ENCODE measurements around the gene MBD3L1. TPM values are rescaled to one million over a fixed set of nuclear protein-coding genes. Genes with fewer than 3 reads are reported as not detected.

Gene MBD3L1
- polyA plus RNA-seq, 1 of the 3 experiments (the other 2 are of a cell fraction) = not detected

DNA sequence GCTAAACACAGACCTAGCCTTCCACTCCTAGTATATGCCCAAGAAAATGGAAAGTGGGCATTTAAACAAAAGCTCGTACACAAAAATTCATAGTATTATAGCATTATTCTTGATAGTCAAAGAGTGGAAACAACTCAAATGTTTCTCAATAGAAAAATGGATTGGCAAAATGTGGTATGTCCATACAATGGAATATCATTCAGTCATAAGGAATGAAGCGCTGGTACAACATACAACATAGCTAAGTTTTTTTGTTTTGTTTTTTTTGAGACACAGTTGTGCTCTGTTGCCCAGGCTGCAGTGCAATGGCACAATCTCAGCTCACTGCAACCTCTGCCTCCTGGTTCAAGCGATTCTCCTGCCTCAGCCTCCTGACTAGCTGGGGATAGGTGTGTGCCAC is 11.9 kb upstream of the MBD3L1 start (continued):
- no peak for TF ChIP-seq RCOR1 (IDR thresholded peaks at IDR 0.05; ENCODE audit: low read length)

DNA sequence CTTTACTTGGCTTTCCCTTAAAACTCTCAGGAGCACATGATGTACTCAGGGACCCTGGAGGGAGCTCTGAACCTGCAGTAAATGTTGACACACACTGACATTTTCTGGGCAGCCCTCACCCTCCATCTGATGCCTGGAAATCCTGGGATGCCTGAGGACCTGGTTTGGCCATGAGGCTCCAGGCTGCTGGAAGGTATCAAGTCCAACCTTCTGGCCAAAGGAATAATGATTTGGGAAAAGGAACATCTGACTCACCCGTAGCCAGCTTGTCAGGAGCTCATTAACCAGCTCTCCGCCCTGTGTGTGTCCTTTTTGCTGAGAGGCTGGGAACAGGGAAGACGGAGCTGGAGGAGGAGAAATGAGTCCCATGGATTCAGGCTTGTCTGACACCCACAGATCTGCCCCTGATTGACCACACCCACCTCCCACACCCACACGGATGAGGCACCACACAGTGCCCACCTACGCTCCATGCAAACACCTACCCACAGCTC is 10.4 kb upstream of the MBD3L1 start:
- no peak overlapping the region for H3K4me3 ChIP-seq (ENCODE audit: low read depth in 2 of 2, low read length in 1 of 2)
- 0 out of 2 replicates have a peak, but pooled peaks cover 6% of the 10 kb centered on the region for H3K9me3 ChIP-seq
- H3K9ac ChIP-seq = no peak overlapping the region
- POLR2A ChIA-PET = no interaction called here
- no peaks in the 10 kb centered on the region for H4K20me1 ChIP-seq (ENCODE audit: insufficient read depth)
- no peak for TF ChIP-seq TAF1 (IDR thresholded peaks at IDR 0.05; ENCODE audit: borderline replicate concordance, low read depth, low read length)
- TF ChIP-seq, protein P1, sequence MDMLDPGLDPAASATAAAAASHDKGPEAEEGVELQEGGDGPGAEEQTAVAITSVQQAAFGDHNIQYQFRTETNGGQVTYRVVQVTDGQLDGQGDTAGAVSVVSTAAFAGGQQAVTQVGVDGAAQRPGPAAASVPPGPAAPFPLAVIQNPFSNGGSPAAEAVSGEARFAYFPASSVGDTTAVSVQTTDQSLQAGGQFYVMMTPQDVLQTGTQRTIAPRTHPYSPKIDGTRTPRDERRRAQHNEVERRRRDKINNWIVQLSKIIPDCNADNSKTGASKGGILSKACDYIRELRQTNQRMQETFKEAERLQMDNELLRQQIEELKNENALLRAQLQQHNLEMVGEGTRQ (IDR thresholded peaks at IDR 0.05; ENCODE audit: borderline replicate concordance, low read depth, low read length) = no peak
- TF ChIP-seq RFX5 (IDR thresholded peaks at IDR 0.05; ENCODE audit: low read length) = no peak
- no peak for TF ChIP-seq NRF1 (IDR thresholded peaks at IDR 0.05; ENCODE audit: low read depth, low read length)
- TF ChIP-seq TCF12 (IDR thresholded peaks at IDR 0.05) = no peak
- TF ChIP-seq, protein P2, sequence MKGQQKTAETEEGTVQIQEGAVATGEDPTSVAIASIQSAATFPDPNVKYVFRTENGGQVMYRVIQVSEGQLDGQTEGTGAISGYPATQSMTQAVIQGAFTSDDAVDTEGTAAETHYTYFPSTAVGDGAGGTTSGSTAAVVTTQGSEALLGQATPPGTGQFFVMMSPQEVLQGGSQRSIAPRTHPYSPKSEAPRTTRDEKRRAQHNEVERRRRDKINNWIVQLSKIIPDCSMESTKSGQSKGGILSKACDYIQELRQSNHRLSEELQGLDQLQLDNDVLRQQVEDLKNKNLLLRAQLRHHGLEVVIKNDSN (IDR thresholded peaks at IDR 0.05; ENCODE audit: borderline replicate concordance, low read depth) = no peak
- TF ChIP-seq NFIC (IDR thresholded peaks at IDR 0.05; ENCODE audit: borderline replicate concordance) = no peak
- TF ChIP-seq, protein P3, sequence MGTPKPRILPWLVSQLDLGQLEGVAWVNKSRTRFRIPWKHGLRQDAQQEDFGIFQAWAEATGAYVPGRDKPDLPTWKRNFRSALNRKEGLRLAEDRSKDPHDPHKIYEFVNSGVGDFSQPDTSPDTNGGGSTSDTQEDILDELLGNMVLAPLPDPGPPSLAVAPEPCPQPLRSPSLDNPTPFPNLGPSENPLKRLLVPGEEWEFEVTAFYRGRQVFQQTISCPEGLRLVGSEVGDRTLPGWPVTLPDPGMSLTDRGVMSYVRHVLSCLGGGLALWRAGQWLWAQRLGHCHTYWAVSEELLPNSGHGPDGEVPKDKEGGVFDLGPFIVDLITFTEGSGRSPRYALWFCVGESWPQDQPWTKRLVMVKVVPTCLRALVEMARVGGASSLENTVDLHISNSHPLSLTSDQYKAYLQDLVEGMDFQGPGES (IDR thresholded peaks at IDR 0.05; ENCODE audit: low read depth, low read length) = no peak
- TF ChIP-seq CHD2 (IDR thresholded peaks at IDR 0.05; ENCODE audit: low read length, partially characterized antibody) = no peak
- TF ChIP-seq MXI1 (IDR thresholded peaks at IDR 0.05; ENCODE audit: low read depth, low read length) = no peak
- TF ChIP-seq JUND (IDR thresholded peaks at IDR 0.05) = no peak
- TF ChIP-seq, protein P4, sequence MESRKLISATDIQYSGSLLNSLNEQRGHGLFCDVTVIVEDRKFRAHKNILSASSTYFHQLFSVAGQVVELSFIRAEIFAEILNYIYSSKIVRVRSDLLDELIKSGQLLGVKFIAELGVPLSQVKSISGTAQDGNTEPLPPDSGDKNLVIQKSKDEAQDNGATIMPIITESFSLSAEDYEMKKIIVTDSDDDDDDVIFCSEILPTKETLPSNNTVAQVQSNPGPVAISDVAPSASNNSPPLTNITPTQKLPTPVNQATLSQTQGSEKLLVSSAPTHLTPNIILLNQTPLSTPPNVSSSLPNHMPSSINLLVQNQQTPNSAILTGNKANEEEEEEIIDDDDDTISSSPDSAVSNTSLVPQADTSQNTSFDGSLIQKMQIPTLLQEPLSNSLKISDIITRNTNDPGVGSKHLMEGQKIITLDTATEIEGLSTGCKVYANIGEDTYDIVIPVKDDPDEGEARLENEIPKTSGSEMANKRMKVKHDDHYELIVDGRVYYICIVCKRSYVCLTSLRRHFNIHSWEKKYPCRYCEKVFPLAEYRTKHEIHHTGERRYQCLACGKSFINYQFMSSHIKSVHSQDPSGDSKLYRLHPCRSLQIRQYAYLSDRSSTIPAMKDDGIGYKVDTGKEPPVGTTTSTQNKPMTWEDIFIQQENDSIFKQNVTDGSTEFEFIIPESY (IDR thresholded peaks at IDR 0.05; ENCODE audit: borderline replicate concordance, low read depth) = no peak
- no peaks in the 10 kb centered on the region for H3K27me3 ChIP-seq (ENCODE audit: insufficient read depth)
- no peaks in the 10 kb centered on the region for H3K9me2 ChIP-seq
- no peak overlapping the region for H3K4me2 ChIP-seq
- no peaks in the 10 kb centered on the region for H3K79me2 ChIP-seq (ENCODE audit: insufficient read depth)
- H3K27ac ChIP-seq (ENCODE audit: low read depth in 2 of 2, low read length in 1 of 2) = no peak overlapping the region
- 89% methylated on average over 5 of the region's 5 CpGs for WGBS (ENCODE audit: low lambda C conversion rate)
- H3F3A ChIP-seq (replicated peaks; ENCODE audit: insufficient read depth) = no peaks in the 10 kb centered on the region
- DNase-seq = no peak
- H2AFZ ChIP-seq (ENCODE audit: low read depth) = no peak overlapping the region
- H3K4me1 ChIP-seq (ENCODE audit: control insufficient read depth in 1 of 2, insufficient read depth in 2 of 2, low read depth in 1 of 2, low read length in 1 of 2) = no peaks in the 10 kb centered on the region
- CTCF ChIA-PET = no interaction called here
- H3K36me3 ChIP-seq (replicated peaks in 1 of 2; ENCODE audit: control insufficient read depth in 1 of 2, insufficient read depth in 2 of 2, low read length in 1 of 2) = peaks cover 41 to 54% of the 10 kb centered on the region in 2 experiments
